ENCODE results near the gene ZNF213.
"Not testable (repeated sequence)": the region's sequence is repeated elsewhere in the genome, so short reads cannot be mapped to it uniquely, and the experiment has no call there.

Gene ZNF213

GRCh38 chr16:3129137-3130131, 5.4 kb upstream of the ZNF213 start:
- DNase-seq (ENCODE audit: low read depth): peak; percentile 74

GRCh38 chr16:3131755-3132377, 3.0 kb upstream of the ZNF213 start:
- DNase-seq (ENCODE audit: low read depth): no peak

- no peak for DNase-seq (ENCODE audit: low read depth)
Measured at GRCh38 chr16:3133844-3134243, 985 bp upstream of the ZNF213 start.

GRCh38 chr16:3135126-3135715, 392 bp downstream of the ZNF213 start:
- no peak for DNase-seq (ENCODE audit: low read depth)

GRCh38 chr16:3137267-3137666, 2.4 kb downstream of the ZNF213 start:
- DNase-seq (ENCODE audit: low read depth): no peak

- DNase-seq (ENCODE audit: low read depth): no peak
Measured at GRCh38 chr16:3138342-3138741, 3.5 kb downstream of the ZNF213 start.

GRCh38 chr16:3138823-3139426, 4.1 kb downstream of the ZNF213 start:
- DNase-seq (ENCODE audit: low read depth): no peak

GRCh38 chr16:3139561-3139960, 4.7 kb downstream of the ZNF213 start:
- DNase-seq (ENCODE audit: low read depth): not testable (repeated sequence)

GRCh38 chr16:3140603-3141427, 6.0 kb downstream of the ZNF213 start:
- DNase-seq (ENCODE audit: low read depth): no peak

GRCh38 chr16:3141781-3142311, 7.0 kb downstream of the ZNF213 start:
- no peak for DNase-seq (ENCODE audit: low read depth)

- DNase-seq (ENCODE audit: low read depth): no peak
Measured at GRCh38 chr16:3142327-3142726, 7.5 kb downstream of the ZNF213 start.

GRCh38 chr16:3142770-3143169, 7.9 kb downstream of the ZNF213 start:
- no peak for DNase-seq (ENCODE audit: low read depth)

GRCh38 chr16:3143189-3143588, 8.4 kb downstream of the ZNF213 start:
- DNase-seq (ENCODE audit: low read depth): no peak

- no peak for DNase-seq (ENCODE audit: low read depth)
Measured at GRCh38 chr16:3143598-3144320, 8.9 kb downstream of the ZNF213 start.

- DNase-seq (ENCODE audit: low read depth): no peak
Measured at GRCh38 chr16:3144321-3144983, 9.6 kb downstream of the ZNF213 start.

GRCh38 chr16:3145151-3145550, 10.3 kb downstream of the ZNF213 start:
- no peak for DNase-seq (ENCODE audit: low read depth)

- no peak for DNase-seq (ENCODE audit: low read depth)
Measured at GRCh38 chr16:3145660-3146059, 10.8 kb downstream of the ZNF213 start.

- DNase-seq (ENCODE audit: low read depth): no peak
Measured at GRCh38 chr16:3147046-3147756, 12.4 kb downstream of the ZNF213 start.

- no peak for DNase-seq (ENCODE audit: low read depth)
Measured at GRCh38 chr16:3147757-3148104, 12.9 kb downstream of the ZNF213 start.
